ENCODE measurements around the gene DLG4. TPM values are rescaled to one million over a fixed set of nuclear protein-coding genes. Genes with fewer than 3 reads are reported as not detected.

Gene DLG4
- polyA plus RNA-seq, 4 donors: 21.1 to 53.3 (median 39.1) TPM

Other genes with a start within 250 kb of the DLG4 start
- gene ALOX12, start 223.8 kb downstream of the DLG4 start, polyA plus RNA-seq (ENCODE audit: insufficient read length in 4 of 4): 1 to 10 TPM; 1.5 to 3.8 (median 2.7) TPM
- 100 to 1,000 TPM; 160 to 224 (median 185) TPM for gene RNASEK, start 207.2 kb downstream of the DLG4 start, polyA plus RNA-seq (ENCODE audit: insufficient read length in 4 of 4)
- 10 to 100 TPM; 21.3 to 27.0 (median 24.7) TPM for gene BCL6B, start 196.8 kb downstream of the DLG4 start, polyA plus RNA-seq (ENCODE audit: insufficient read length in 4 of 4)
- gene SLC16A13, start 183.8 kb downstream of the DLG4 start, polyA plus RNA-seq (ENCODE audit: insufficient read length in 4 of 4): 1 to 10 TPM; 2.9 to 4.8 (median 3.5) TPM
- gene SLC16A11, start 175.7 kb downstream of the DLG4 start, polyA plus RNA-seq (ENCODE audit: insufficient read length in 4 of 4): under 1 TPM; 0.31 to 0.71 (median 0.49) TPM
- gene CLEC10A, start 139.6 kb downstream of the DLG4 start, polyA plus RNA-seq (ENCODE audit: insufficient read length in 4 of 4): 1 to 10 TPM; 1.1 to 2.3 (median 1.3) TPM
- gene ASGR2, start 105.0 kb downstream of the DLG4 start, polyA plus RNA-seq (ENCODE audit: insufficient read length in 4 of 4): 1 to 10 TPM; 1.1 to 3.2 (median 1.7) TPM
- 10 to 100 TPM in 1 of 4 donors, 1 to 10 TPM in 3; 6.3 to 10.1 (median 8.3) TPM for gene ASGR1, start 40.5 kb downstream of the DLG4 start, polyA plus RNA-seq (ENCODE audit: insufficient read length in 4 of 4)
- 100 to 1,000 TPM; 409 to 581 (median 511) TPM for gene ACADVL, start 102 bp upstream of the DLG4 start, polyA plus RNA-seq (ENCODE audit: insufficient read length in 4 of 4)
- 10 to 100 TPM; 47.7 to 78.0 (median 62.9) TPM for gene DVL2, start 14.7 kb upstream of the DLG4 start, polyA plus RNA-seq (ENCODE audit: insufficient read length in 4 of 4)
- gene PHF23, start 19.6 kb upstream of the DLG4 start, polyA plus RNA-seq (ENCODE audit: insufficient read length in 4 of 4): 10 to 100 TPM; 51.8 to 74.3 (median 60.9) TPM
- gene GABARAP, start 22.6 kb upstream of the DLG4 start, polyA plus RNA-seq (ENCODE audit: insufficient read length in 4 of 4): 100 to 1,000 TPM; 396 to 619 (median 451) TPM
- 100 to 1,000 TPM; 136 to 149 (median 141) TPM for gene CTDNEP1, start 31.9 kb upstream of the DLG4 start, polyA plus RNA-seq (ENCODE audit: insufficient read length in 4 of 4)
- 10 to 100 TPM; 43.7 to 61.9 (median 50.9) TPM for gene ELP5, start 32.4 kb upstream of the DLG4 start, polyA plus RNA-seq (ENCODE audit: insufficient read length in 4 of 4)
- gene CLDN7, start 42.6 kb upstream of the DLG4 start, polyA plus RNA-seq (ENCODE audit: insufficient read length in 4 of 4): 10 to 100 TPM; 47.1 to 59.9 (median 55.1) TPM
- 1 to 10 TPM; 2.2 to 2.8 (median 2.5) TPM for gene SLC2A4, start 61.9 kb upstream of the DLG4 start, polyA plus RNA-seq (ENCODE audit: insufficient read length in 4 of 4)
- gene YBX2, start 74.8 kb upstream of the DLG4 start, polyA plus RNA-seq (ENCODE audit: insufficient read length in 4 of 4): 1 to 10 TPM; 2.5 to 5.3 (median 3.1) TPM
- gene EIF5A, start 87.8 kb upstream of the DLG4 start, polyA plus RNA-seq (ENCODE audit: insufficient read length in 4 of 4): 100 to 1,000 TPM; 286 to 397 (median 312) TPM
- gene GPS2, start 95.5 kb upstream of the DLG4 start, polyA plus RNA-seq (ENCODE audit: insufficient read length in 4 of 4): 100 to 1,000 TPM in 1 of 4 donors, 10 to 100 TPM in 3; 88.7 to 115 (median 95.8) TPM
- 10 to 100 TPM; 25.4 to 39.7 (median 31.4) TPM for gene NEURL4, start 109.5 kb upstream of the DLG4 start, polyA plus RNA-seq (ENCODE audit: insufficient read length in 4 of 4)
- gene ACAP1, start 116.7 kb upstream of the DLG4 start, polyA plus RNA-seq (ENCODE audit: insufficient read length in 4 of 4): 10 to 100 TPM in 2 of 4 donors, 1 to 10 TPM in 2; 7.3 to 10.9 (median 10.0) TPM
- gene KCTD11, start 132.3 kb upstream of the DLG4 start, polyA plus RNA-seq (ENCODE audit: insufficient read length in 4 of 4): 10 to 100 TPM; 11.2 to 13.9 (median 12.5) TPM
- not detected for gene TMEM95, start 135.3 kb upstream of the DLG4 start, polyA plus RNA-seq (ENCODE audit: insufficient read length in 4 of 4)
- gene TNK1, start 161.3 kb upstream of the DLG4 start, polyA plus RNA-seq (ENCODE audit: insufficient read length in 4 of 4): 1 to 10 TPM; 3.1 to 7.9 (median 5.7) TPM
- gene PLSCR3, start 174.7 kb upstream of the DLG4 start, polyA plus RNA-seq (ENCODE audit: insufficient read length in 4 of 4): 10 to 100 TPM; 27.8 to 51.2 (median 41.2) TPM
- gene TMEM256, start 184.3 kb upstream of the DLG4 start, polyA plus RNA-seq (ENCODE audit: insufficient read length in 4 of 4): 100 to 1,000 TPM in 1 of 4 donors, 10 to 100 TPM in 3; 82.2 to 108 (median 90.2) TPM
- gene NLGN2, start 188.0 kb upstream of the DLG4 start, polyA plus RNA-seq (ENCODE audit: insufficient read length in 4 of 4): 10 to 100 TPM; 17.5 to 38.6 (median 30.2) TPM
- not detected for gene SPEM1, start 200.5 kb upstream of the DLG4 start, polyA plus RNA-seq (ENCODE audit: insufficient read length in 4 of 4)
- gene SPEM2, start 205.8 kb upstream of the DLG4 start, polyA plus RNA-seq (ENCODE audit: insufficient read length in 4 of 4): under 1 TPM in 1 of 4 donors, not detected in 3; 0.06 TPM
- gene SPEM3, start 209.0 kb upstream of the DLG4 start, polyA plus RNA-seq (ENCODE audit: insufficient read length in 4 of 4): not detected
- 1 to 10 TPM; 3.7 to 5.7 (median 4.8) TPM for gene TMEM102, start 215.6 kb upstream of the DLG4 start, polyA plus RNA-seq (ENCODE audit: insufficient read length in 4 of 4)
- gene FGF11, start 219.7 kb upstream of the DLG4 start, polyA plus RNA-seq (ENCODE audit: insufficient read length in 4 of 4): 1 to 10 TPM; 6.1 to 6.9 (median 6.4) TPM
- gene CHRNB1, start 225.2 kb upstream of the DLG4 start, polyA plus RNA-seq (ENCODE audit: insufficient read length in 4 of 4): 10 to 100 TPM; 10.3 to 10.8 (median 10.6) TPM

All from left renal cortex interstitium (tissue), 4 donors.